Measurements from ENCODE around the gene ALOX5.

Gene ALOX5

DNA sequence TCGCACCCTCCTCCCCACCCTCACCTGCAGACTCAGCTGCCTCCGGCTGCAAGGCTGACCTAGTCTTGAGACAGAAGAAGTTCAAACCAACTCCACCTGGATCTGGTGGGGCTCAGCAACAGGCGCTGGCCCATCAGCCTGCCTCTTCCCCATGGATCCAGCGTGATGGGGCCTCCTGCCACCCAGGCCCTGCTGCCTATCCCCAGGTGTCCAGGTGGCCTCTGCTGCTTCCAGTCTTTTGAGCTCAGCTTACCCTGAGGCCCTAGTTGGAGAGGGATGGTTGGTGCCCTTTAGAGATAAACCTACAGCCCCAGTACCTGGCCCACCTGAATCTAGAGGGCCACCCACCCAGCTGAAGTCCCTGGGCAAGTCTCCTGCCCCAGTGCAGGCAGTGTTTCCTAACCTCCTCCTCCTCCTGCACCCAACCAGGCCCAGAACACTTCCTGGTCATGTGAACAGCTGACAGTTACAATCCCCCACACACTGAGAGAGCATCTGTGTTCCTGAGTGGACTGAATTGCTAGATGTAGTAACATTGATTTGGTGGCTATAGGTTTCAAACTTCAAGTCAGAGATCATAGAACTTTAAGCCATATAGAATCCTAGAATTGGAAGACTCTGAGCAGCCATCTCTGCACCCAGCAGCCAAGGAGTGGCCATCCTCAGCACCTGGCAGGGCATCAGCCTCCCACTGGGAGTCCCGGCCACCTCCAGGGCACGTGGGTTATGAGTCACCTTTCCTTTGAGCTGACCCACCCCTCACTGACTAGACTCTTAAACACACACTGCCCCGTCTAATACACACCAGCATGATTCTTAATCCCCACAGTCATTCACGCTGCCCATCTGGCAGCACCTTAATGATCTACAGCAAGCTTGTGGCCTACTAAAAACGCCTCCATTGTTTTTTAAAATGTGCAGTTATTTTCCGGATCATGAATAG is 51.9 kb downstream of the ALOX5 start:
- DNase-seq, result no peak

- DNase-seq, result no peak
Measured at GRCh38 chr10:45427262-45427969, 53.4 kb downstream of the ALOX5 start.

- DNase-seq, result no peak
Measured at GRCh38 chr10:45427970-45428366, 54.0 kb downstream of the ALOX5 start.

DNA sequence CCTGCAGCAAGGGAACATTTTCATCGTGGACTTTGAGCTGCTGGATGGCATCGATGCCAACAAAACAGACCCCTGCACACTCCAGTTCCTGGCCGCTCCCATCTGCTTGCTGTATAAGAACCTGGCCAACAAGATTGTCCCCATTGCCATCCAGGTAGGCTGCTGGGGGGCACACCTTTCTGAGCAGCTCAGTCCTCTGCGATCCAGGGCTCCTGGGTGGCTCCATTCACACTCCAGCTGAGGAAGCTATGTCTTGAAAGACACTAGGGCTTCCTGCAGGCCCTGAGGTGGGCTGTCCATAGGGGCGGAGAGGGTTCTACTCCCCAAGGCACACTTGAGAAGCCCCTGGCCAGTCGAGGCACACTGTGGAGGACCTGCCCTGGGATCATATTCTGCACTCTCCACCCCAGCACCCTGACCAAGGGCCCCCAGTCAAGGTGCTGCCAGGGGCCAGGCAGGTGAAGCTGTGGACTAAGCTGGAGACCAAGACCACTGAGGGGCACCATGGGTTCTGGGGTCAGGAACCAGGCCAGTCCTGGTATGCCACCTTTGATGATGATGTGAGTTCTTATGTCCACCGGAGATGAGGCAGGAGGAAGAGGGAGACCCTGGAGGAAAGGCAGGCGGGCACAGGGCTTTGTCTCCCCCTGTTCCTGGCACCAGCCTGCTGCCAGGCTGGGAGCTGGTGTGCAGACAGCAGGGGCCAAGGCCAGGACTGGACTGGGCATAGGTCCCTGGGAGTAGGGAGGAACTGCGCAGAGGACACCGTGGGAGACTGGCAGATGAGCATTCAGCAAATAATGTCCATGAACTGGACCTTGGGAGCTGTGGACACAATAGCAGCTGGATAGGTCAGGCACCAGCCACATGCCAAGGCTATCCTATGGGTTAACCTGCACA is 54.8 kb downstream of the ALOX5 start:
- DNase-seq, result no peak

DNA sequence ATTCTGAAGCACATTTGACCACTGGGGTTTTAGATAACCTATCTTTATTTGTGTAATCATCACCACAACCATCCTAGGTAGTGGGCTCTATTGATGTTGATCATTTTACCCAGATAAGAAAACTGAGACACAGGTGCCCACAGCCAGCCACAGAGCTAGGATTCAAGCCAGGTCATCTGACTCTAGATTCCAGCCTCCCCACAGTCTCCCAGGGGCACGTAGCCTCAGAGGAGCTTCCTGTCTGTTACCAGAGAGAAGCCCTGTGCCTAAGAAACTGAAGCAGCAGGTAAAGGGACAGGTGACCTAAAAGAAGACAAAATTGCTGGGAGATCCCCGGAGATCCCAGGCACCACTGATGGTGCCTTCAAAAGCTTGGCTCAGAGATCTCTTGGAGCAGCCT is 55.8 kb downstream of the ALOX5 start:
- no peak for DNase-seq

- DNase-seq, result no peak
Measured at GRCh38 chr10:45432113-45432512, 58.1 kb downstream of the ALOX5 start.

DNA sequence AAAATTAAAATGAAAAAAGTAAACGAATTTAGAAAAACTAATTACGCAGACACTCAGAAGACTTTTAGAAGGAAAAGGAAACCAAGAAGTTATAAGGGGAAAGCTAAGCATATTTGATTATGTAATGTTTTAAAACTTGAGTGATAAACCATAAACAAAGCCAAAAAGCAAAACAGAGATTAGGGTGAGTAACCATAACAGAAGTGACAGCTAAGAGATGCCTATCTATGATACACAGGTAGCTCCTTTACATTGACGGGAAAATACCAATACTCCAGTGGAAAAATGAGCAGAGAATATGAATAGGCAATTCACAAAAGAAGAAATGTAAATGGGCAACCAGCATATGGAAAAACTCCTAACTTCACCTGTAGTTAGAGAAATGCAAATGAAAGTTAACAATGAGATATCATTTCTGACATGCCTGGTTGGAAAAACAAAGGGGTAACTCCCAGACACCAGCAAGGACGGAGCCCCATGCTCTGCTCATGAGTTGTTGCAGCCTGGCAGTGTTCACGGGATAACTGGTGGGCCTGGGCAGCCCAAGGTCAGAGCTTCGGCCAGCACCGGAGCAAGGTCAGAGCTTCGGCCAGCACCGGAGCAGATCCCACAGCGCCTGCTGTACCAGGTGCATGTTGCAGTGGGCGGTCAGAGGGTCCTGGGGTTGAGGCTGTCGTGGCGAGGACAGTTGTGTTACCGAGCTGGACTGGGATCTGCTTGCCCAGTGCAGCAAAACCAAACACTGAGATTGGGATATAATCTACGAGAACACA is 58.9 kb downstream of the ALOX5 start:
- no peak for DNase-seq

DNA sequence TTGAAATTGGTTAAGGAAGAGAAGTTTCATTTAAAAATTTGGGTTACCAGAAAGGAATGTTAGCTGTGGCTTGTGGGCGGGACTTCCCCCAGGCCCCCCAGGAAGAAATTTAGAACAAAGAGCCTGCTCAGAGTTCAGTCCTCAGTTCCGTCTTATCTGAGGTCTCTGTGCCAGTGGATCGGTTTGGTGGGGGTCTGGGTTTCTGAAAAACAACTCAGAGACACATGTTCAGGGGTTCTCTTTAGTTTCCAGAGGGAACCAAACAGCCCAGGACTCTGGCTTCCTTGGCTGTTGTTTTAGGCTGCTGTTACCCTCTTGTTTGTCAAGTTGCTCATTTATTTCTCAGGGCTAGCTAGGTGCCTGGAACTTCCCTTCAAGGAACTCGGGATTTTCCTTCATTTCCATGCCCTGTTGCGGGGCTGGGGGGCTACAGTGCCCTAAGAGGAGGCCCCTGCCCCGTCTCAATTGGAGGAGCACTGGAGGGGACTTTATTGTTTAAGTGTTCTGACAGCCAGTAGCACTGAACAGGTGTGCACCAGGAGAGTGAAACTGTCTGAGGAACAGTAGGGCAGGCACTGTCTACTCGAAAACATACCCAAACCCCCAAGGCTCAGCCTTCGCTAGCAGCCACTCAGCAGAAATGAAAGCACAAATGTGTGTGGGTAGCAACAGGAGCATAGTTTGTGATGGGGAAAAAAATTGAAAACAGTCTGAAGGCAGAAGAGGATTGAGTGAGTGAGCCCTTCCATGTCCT is 59.9 kb downstream of the ALOX5 start:
- no peak for DNase-seq

GRCh38 chr10:45437587-45438465 is 63.8 kb downstream of the ALOX5 start:
- no peak for DNase-seq

DNA sequence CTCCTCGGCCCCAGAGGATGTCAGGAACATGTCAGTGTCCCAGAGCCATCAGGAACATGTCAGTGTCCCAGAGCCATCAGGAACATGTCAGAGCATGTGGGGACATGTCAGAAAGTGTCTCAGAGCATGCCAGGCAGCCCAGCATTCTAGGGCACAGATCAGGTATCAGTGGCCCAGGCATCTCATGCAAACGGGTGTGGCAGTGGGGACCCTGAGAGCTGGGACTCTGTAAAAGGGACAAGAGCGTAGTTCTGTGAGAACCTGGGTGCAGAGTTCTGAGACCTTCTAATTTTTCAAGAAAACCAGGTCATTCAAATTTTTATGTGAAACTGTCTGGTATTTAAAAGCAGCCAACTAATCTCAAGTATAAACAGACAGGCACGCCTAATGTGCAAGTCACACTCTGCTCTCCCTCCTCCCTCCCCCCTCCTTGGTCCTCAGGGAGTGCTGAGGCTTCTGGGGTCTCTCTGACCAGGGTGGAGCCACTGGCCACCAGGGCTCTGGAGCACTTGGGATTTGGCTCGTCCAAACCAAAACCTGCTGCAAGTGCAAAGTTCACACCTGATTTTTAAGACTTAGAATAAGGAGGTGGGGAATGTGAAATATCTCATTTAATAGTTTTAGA is 64.6 kb downstream of the ALOX5 start:
- no peak for DNase-seq

DNA sequence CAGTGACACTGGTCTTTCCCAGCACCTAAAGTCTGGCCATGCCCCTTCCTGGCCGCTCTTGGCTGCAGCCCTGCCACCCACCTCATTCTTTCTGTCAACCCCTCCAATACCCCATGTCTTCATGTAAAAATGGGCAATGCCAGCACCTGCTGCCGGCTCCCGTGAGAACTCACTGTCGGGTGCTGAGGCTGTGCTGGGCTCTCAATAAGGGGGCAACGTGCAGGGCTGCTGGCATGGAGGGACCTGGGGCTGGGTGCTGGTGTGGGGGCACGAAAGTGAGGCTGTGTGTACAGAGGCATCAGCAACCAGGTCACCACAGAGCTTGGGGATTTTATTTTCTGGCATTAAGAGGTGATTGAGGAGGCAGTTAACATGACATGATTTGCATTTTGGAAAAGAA is 65.3 kb downstream of the ALOX5 start:
- DNase-seq, result no peak

DNA sequence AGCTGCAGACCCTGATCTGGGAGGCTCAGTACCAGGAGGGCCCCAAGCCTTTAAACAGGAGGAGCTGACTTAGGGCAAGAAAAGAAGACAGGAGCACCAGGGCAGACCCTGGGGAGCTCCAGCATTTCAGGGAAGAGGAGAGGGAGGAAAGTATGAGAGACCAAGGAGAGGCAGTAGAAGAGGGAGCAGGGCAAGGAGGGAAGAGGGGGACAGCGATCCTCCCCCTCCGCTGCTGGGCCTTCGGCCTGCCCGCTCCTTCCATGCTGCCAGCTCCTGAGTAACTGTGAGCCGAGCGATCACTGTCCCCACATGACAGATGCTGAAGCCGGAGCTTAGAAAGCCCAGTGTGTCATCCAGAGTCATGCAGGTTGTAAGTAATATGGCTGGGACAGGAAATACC is 65.9 kb downstream of the ALOX5 start:
- DNase-seq, result no peak

GRCh38 chr10:45440511-45441062 is 66.6 kb downstream of the ALOX5 start:
- no peak for DNase-seq

- DNase-seq, result no peak
Measured at GRCh38 chr10:45441239-45442190, 67.5 kb downstream of the ALOX5 start.

- DNase-seq, result no peak
Measured at GRCh38 chr10:45442251-45442650, 68.2 kb downstream of the ALOX5 start.

GRCh38 chr10:45442662-45443061 is 68.6 kb downstream of the ALOX5 start:
- no peak for DNase-seq

DNA sequence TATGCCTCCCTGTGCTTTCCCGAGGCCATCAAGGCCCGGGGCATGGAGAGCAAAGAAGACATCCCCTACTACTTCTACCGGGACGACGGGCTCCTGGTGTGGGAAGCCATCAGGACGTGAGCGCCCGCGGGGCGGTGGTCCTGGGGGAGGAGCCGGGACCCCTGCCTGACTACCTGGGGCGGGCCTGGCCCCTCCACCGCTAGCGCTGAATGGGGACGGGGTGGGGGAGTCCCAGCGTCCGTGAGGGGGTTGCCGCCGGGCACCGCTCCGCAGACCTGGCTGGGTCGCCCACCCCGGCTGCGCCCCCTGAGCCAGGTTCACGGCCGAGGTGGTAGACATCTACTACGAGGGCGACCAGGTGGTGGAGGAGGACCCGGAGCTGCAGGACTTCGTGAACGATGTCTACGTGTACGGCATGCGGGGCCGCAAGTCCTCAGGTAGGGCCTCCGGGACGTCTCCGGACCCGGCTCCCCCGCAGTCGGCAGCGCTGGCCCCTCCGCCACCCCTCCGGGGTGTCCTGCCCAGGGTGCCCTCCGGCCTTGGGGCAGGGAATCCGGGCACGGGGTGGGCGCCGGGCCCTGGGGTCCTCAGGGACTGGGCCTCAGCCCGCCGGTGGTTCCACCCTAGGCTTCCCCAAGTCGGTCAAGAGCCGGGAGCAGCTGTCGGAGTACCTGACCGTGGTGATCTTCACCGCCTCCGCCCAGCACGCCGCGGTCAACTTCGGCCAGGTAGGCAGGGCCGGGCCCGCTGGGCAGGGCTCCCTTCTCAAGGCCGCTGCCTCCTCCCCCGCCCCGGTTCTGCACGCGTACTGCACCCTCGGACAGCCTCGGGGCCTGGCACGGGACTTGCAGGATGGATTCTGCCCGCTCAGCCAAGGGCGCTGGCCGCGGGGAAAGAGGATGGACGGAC is 69.3 kb downstream of the ALOX5 start:
- DNase-seq, result no peak

Data from NCI-H1092 treated with DMSO at 0.1 percent for 48 hours (cell line).